Stimulated activated effector memory CD8-positive, alpha-beta T cell treated with anti-CD3 and anti-CD28 coated beads, Interleukin-12 subunit alpha, Interleukin-12 subunit beta, amount 100 ng/mL, for 72 hours (primary cell): Measurements from ENCODE around the gene ARHGEF28.

Experiments
- ATAC-seq: fragments of 150-1000 bp; cut with Tn5 transposase; 2 replicates; pipeline ENCODE4 v1.10.0; 2021
- DNase-seq, 2 donors: peaks; one replicate each; pipeline ENCODE4 v3.0.0; 2021 to 2022; ENCODE audit warnings: low spot score in 2 of 2
- H3K27ac Mint-ChIP-seq: one replicate; pipeline ENCODE4 v1.8.0; 2022; ENCODE audit warnings: mild to moderate bottlenecking, mixed read lengths
- H3K36me3 Mint-ChIP-seq: one replicate; pipeline ENCODE4 v1.8.0; 2022; ENCODE audit warnings: mild to moderate bottlenecking, mixed read lengths
- H3K4me1 Mint-ChIP-seq: one replicate; pipeline ENCODE4 v1.8.0; 2022; ENCODE audit warnings: mixed read lengths
- H3K4me3 Mint-ChIP-seq: one replicate; pipeline ENCODE4 v1.8.0; 2022; ENCODE audit warnings: mild to moderate bottlenecking, mixed read lengths
- H3K9me3 Mint-ChIP-seq: one replicate; pipeline ENCODE4 v1.8.0; 2022; ENCODE audit warnings: mixed read lengths

Gene ARHGEF28

DNA sequence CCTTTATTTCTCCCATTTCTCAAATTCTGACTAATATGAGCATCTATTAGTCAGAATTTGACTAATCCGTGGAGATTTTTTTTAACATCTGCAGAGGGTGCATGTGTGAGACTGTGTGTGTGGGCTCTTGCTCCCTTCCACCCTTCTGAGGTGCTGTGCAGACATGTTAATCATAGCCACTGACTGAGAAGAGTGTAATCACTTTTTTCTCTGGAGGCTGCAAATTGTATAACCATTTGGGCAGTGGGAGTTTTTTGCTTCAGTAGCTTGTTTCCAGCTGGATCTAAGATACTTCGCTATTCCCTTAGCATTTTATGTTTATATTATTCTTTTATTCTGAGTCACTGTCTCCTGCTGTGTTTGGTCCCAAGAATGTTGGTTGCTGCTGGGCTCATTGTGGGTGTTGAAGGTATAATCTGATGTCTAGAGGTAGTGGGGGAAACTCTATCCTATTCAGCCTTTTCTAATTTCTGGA is 66.2 kb downstream of the ARHGEF28 start:
- no peak for DNase-seq
- Mint-ChIP-seq H3K4me1 (peaks cover 30% of the 10 kb centered on the region), H3K9me3 (no peaks in the 10 kb centered on the region), H3K36me3 (no peaks in the 10 kb centered on the region), H3K27ac (no peak overlapping the region), H3K4me3 (no peak overlapping the region)
- peak; percentile 79 for ATAC-seq

DNA sequence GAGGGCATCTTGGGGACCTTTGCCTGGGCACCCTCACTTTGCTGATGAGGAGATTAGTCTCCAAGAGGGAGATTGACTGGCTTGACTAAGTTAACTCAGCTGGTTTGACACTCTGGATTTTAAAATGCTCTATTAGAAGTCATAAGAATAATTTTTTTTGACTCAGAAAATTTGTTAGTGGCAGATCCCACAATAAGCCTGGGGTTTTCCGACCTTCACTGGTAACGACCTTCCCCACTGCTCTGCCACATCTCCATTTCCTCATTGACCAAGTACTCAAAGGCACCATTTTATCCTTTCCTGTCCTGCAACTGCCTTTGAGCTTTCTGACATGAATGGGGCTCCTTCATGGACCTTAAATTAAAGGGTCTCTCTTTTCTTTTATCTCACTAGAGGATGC is 67.0 kb downstream of the ARHGEF28 start:
- ATAC-seq: peak; percentile 35
- peaks cover 30% of the 10 kb centered on the region for H3K4me1 Mint-ChIP-seq
- H3K9me3 Mint-ChIP-seq: no peaks in the 10 kb centered on the region
- H3K4me3 Mint-ChIP-seq: peak overlapping the region; percentile 3
- no peaks in the 10 kb centered on the region for H3K36me3 Mint-ChIP-seq
- DNase-seq: no peak
- no peak overlapping the region for H3K27ac Mint-ChIP-seq

DNA sequence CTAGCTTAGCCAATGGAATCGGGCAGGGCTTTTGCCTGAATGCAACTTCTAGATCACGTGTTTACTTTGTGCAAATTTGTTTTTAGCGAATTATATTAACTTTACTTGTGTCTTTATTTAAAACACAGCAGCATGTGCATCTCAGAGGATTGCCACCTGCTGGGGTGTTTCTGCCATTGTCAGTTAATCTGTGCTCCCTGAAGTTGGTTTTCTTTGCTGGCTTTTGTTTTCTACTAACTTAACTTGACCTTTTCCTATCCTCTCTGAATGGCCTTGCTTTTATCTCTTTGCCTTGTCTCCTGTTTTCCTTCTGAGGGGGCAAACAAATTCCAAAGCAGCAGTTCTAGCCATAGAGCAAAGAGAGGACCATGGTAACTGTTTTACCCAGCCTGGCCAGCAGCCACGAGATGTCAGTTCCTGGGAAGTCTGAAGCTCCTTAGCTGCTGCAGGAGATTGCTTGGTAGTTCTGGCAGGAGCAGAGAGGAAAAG is 67.6 kb downstream of the ARHGEF28 start:
- H3K9me3 Mint-ChIP-seq: no peaks in the 10 kb centered on the region
- no peak overlapping the region for H3K27ac Mint-ChIP-seq
- peak overlapping the region; percentile 3 for H3K4me3 Mint-ChIP-seq
- DNase-seq (no peak), ATAC-seq (no peak)
- peaks cover 30% of the 10 kb centered on the region for H3K4me1 Mint-ChIP-seq
- no peaks in the 10 kb centered on the region for H3K36me3 Mint-ChIP-seq

DNA sequence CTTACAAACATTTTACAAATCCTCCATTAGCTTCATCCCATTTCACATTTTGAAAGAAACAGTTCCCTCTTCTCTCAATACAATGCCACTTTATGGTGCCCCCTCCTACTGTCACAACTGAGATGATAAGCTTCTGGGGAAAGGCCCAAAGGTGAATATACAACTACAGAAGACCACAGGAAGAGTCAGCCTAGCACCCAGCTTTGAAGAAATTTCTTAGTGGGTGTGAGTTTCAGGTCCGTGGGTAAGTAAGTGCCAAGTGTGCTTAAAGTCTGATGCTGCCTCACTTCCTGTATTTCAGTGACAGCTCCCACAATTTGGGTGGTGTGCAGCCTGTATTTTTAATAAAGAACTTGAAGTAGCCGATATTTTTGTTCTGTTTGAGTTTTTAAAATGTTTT is 68.1 kb downstream of the ARHGEF28 start:
- peak in 1 of 2 donors; percentile 54 for DNase-seq
- ATAC-seq: peak; percentile 91

GRCh38 chr5:73698011-73698410 is 72.0 kb downstream of the ARHGEF28 start:
- Mint-ChIP-seq H3K4me3 (no peak overlapping the region), H3K4me1 (peaks cover 25% of the 10 kb centered on the region), H3K9me3 (no peaks in the 10 kb centered on the region), H3K36me3 (no peaks in the 10 kb centered on the region), H3K27ac (no peak overlapping the region)
- DNase-seq: no peak
- ATAC-seq: no peak

More for the DNA sequence above, 68.1 kb downstream of the ARHGEF28 start:
- Mint-ChIP-seq H3K27ac (no peak overlapping the region), H3K36me3 (no peaks in the 10 kb centered on the region), H3K9me3 (no peaks in the 10 kb centered on the region), H3K4me1 (peaks cover 30% of the 10 kb centered on the region), H3K4me3 (peak overlapping the region; percentile 3)

GRCh38 chr5:73701566-73701965 is 75.6 kb downstream of the ARHGEF28 start:
- no peaks in the 10 kb centered on the region for H3K4me1 Mint-ChIP-seq
- H3K4me3 Mint-ChIP-seq: no peak overlapping the region
- no peaks in the 10 kb centered on the region for H3K9me3 Mint-ChIP-seq
- no peaks in the 10 kb centered on the region for H3K36me3 Mint-ChIP-seq
- no peak overlapping the region for H3K27ac Mint-ChIP-seq
- ATAC-seq (no peak), DNase-seq (no peak)

- no peak overlapping the region for H3K4me3 Mint-ChIP-seq
Observed at GRCh38 chr5:73702534-73702933, 76.5 kb downstream of the ARHGEF28 start.

DNA sequence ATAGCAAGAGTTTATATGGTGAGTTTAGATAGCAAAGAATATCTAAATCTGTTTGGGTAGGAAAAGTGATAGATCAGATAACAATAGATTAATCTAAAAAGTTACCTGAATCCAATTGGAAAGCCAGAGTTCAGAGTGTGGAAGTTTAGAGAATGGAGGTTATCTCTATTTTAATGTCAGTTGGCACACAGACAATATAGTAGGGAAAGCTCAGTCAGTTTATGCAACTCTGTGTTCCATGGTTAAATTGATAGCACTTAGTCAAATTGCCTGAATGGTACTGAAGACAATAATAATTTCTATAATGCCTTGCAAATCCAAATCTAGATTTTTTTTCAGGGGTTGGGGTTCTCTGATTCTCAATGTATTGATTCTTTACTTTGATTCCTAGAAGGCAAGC is 77.0 kb downstream of the ARHGEF28 start:
- no peak overlapping the region for H3K4me3 Mint-ChIP-seq
- ATAC-seq (no peak), DNase-seq (no peak)
- no peaks in the 10 kb centered on the region for H3K9me3 Mint-ChIP-seq
- no peak overlapping the region for H3K27ac Mint-ChIP-seq
- H3K4me1 Mint-ChIP-seq: no peaks in the 10 kb centered on the region
- H3K36me3 Mint-ChIP-seq: no peaks in the 10 kb centered on the region

More at GRCh38 chr5:73702534-73702933, 76.5 kb downstream of the ARHGEF28 start:
- no peak for ATAC-seq
- no peak for DNase-seq
- Mint-ChIP-seq H3K9me3 (no peaks in the 10 kb centered on the region), H3K4me1 (no peaks in the 10 kb centered on the region), H3K36me3 (no peaks in the 10 kb centered on the region), H3K27ac (no peak overlapping the region)

DNA sequence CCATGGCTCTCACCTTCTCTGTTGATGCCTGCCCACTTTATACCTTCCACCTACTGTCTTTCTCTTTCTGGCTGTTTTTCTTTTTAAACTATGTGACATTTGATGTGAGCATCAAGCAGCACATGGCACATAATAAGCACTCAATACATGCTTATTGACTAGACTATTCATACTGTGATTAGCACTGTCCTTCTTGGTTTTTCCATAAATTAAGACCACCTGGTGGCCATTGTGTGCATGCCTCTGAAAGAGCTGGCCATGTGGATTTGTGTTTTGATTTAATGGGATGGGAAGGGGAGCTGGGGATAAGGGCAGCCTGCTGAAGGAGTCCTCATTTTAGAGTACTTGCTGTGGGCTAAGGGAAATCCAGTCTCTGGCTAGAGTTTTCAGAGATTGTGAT is 79.4 kb downstream of the ARHGEF28 start:
- Mint-ChIP-seq H3K4me3 (no peak overlapping the region), H3K9me3 (no peaks in the 10 kb centered on the region), H3K4me1 (no peaks in the 10 kb centered on the region), H3K36me3 (no peaks in the 10 kb centered on the region), H3K27ac (no peak overlapping the region)
- no peak for ATAC-seq
- DNase-seq: no peak

DNA sequence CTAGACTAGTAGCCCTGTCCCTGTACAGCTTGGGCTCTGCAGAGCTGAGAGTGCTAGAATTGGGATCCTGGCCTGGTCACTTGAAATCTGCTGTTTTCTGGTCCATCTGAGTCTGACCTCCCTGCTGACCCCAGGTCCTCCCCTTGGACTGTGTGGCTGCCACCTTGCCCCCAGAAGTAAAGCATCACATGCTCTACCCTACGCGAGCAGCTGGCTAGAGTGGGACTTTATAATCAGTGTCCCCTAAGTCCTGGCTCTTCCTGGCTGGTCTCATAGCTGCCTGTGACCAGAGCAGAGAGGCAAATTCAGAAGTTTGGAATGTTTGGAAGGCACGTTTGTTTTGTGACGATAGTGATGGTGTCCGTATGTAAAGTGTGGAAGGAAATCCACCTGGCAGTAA is 81.0 kb downstream of the ARHGEF28 start:
- DNase-seq (no peak), ATAC-seq (peak; percentile 16)
- Mint-ChIP-seq H3K4me3 (no peak overlapping the region), H3K36me3 (no peaks in the 10 kb centered on the region), H3K4me1 (no peaks in the 10 kb centered on the region), H3K9me3 (no peaks in the 10 kb centered on the region), H3K27ac (no peak overlapping the region)

DNA sequence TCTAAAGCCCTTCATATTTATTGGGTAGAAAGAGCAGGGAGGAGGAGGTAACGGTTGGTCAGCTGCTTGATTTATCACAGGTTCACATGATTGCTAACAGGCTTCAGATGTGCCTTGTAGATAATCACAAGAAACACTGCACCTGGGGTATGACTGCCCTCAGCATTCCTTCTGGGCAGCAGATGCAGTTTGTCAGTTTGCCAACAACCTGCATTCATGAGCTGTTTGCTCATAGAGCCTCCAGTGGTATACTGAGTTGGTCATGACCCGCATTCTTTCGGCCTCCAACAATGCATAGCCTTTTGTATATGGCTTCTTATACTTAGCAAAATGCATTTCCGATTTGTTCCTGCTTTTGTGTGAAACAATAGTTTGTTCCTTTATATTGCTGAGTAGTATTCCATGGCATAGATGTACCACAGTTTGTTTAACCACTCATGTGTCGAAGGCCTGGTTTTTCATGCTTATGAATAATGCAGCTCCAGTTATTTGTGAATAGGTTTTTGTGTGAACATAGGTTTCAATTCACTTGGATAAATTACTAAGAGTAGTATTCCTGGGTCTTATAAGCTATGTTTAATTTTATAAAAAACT is 83.6 kb downstream of the ARHGEF28 start:
- ATAC-seq (no peak), DNase-seq (no peak)
- Mint-ChIP-seq H3K9me3 (no peaks in the 10 kb centered on the region), H3K27ac (no peak overlapping the region), H3K4me1 (no peaks in the 10 kb centered on the region), H3K4me3 (no peak overlapping the region), H3K36me3 (no peaks in the 10 kb centered on the region)

DNA sequence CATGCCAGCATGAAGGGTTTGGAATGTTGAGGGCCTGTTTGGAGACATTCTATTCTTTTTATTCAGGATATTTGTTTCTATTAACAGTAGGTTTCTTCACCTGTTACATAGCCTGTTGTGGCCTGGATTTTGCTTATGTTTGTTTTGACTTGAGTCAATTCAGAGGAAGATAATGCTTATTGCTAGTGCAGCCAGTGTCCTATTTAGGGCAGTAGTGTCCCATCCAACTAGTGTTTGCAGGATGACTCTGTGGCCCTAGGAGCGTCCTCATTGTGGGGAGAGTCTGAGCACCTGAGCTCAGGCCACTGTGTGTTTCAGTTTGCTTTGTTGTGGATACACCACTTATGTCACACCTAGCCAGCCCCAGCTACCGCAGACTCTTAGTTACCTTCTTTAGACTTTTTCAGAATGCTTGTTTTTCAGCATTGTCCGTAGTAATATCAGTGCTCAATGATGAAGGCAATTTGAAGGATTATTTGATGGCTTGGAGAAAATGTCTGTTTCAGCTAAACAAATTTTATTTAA is 90.3 kb downstream of the ARHGEF28 start:
- no peak overlapping the region for H3K4me3 Mint-ChIP-seq
- H3K36me3 Mint-ChIP-seq: no peaks in the 10 kb centered on the region
- H3K9me3 Mint-ChIP-seq: no peaks in the 10 kb centered on the region
- no peaks in the 10 kb centered on the region for H3K4me1 Mint-ChIP-seq
- no peak for DNase-seq
- H3K27ac Mint-ChIP-seq: no peak overlapping the region
- no peak for ATAC-seq

- no peaks in the 10 kb centered on the region for H3K4me1 Mint-ChIP-seq
- no peak for DNase-seq
- no peak overlapping the region for H3K4me3 Mint-ChIP-seq
- no peak overlapping the region for H3K27ac Mint-ChIP-seq
- no peaks in the 10 kb centered on the region for H3K36me3 Mint-ChIP-seq
- peak; percentile 24 for ATAC-seq
- H3K9me3 Mint-ChIP-seq: no peaks in the 10 kb centered on the region
Observed at GRCh38 chr5:73718762-73719161, 92.8 kb downstream of the ARHGEF28 start.

DNA sequence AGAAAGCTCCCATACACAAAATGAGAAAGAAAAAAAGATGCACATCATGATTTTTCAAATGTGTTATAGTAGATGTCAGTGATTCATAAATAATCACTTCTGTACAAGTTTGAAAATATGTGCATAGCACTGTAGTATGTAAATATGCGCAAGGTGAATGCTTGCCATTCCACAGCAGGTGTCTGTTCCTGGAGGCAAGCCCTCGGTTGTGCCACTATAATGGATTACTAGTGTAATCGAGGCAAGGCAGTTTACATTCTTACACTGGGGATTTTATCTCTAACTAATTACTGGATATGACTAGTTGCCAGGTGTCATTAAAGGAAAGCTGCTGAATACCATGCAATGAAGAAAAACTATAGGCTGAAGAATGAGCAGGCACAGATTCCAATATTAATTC is 93.6 kb downstream of the ARHGEF28 start:
- no peak overlapping the region for H3K27ac Mint-ChIP-seq
- H3K4me3 Mint-ChIP-seq: no peak overlapping the region
- no peaks in the 10 kb centered on the region for H3K36me3 Mint-ChIP-seq
- no peaks in the 10 kb centered on the region for H3K4me1 Mint-ChIP-seq
- no peak for ATAC-seq
- H3K9me3 Mint-ChIP-seq: no peaks in the 10 kb centered on the region
- DNase-seq: no peak

DNA sequence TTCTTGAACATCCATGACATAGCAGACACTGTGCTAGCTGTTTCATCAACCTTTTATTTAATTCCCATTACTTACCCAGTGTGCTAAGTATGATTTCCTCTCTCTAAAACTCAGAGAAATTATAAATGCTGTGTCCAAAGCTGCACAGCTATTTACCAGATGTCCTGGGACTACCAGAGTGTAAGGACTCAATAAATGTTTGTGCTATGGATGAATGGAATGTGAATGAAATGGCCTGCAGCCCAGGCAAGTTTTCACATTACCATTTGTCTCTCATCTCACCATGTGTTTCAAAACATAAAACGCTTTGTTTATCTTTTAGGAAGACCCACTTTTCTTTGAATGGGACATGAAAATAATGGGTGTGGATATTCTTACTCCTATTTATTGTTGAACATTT is 96.2 kb downstream of the ARHGEF28 start:
- Mint-ChIP-seq H3K9me3 (no peaks in the 10 kb centered on the region), H3K4me1 (no peaks in the 10 kb centered on the region), H3K4me3 (no peak overlapping the region), H3K36me3 (no peaks in the 10 kb centered on the region), H3K27ac (no peak overlapping the region)
- no peak for ATAC-seq
- DNase-seq: no peak

DNA sequence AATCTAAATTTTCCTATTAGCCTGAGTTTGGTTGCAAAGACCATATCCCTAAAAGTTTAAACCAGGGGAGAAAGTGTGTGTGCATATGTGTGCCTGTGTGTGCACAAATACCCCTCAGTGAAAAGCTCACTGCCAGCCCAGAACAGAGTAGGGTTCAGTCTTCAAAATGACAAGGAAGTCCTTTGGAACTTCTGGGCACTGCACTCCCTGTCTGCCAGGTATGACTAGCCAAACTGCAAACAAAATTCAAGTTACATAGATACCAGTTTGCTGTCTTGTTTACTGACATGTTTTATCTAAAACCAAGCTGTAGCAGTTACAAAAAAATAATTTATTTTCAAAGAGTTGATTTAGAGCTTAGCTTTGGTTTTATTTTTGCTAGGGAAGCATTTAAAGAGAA is 100.1 kb downstream of the ARHGEF28 start:
- ATAC-seq: no peak
- DNase-seq: no peak
- no peaks in the 10 kb centered on the region for H3K9me3 Mint-ChIP-seq
- no peaks in the 10 kb centered on the region for H3K4me1 Mint-ChIP-seq
- H3K27ac Mint-ChIP-seq: no peak overlapping the region
- H3K4me3 Mint-ChIP-seq: no peak overlapping the region
- no peaks in the 10 kb centered on the region for H3K36me3 Mint-ChIP-seq
